GM18951 (cell line): Measurements from ENCODE around the gene TESK2.
"Not testable (repeated sequence)": the region's sequence is repeated elsewhere in the genome, so short reads cannot be mapped to it uniquely, and the experiment has no call there.

Experiments
- POLR2A ChIP-seq: IDR thresholded peaks from 4 replicates; pipeline ENCODE4 v1.6.1; 2011; ENCODE audit warnings: mild to moderate bottlenecking; ENCODE audit not compliant: insufficient read length, insufficient read depth; ENCODE audit errors: extremely low read depth
- in situ Hi-C: fragments of 300-500 bp; cut with MboI; formaldehyde crosslinking; loops from one replicate; pipeline ENCODE4 v1.12.0; 2022; ENCODE audit warnings: low sequenced_read_pairs, mixed read lengths, inconsistent platforms; ENCODE audit not compliant: unreplicated experiment

The TESK2 gene

GRCh38 chr1:45470306-45470798 is 20.6 kb downstream of the TESK2 start:
- in situ Hi-C loops = no loop called here
- no peak for TF ChIP-seq POLR2A

- in situ Hi-C loops = not testable (repeated sequence)
These were observed 23.6 kb downstream of the TESK2 start for GRCh38 chr1:45467353-45467752.

- in situ Hi-C loops = no loop called here
- no peak for TF ChIP-seq POLR2A
These were observed 25.7 kb downstream of the TESK2 start for GRCh38 chr1:45465277-45465676.

GRCh38 chr1:45458894-45459293 is 32.1 kb downstream of the TESK2 start:
- in situ Hi-C loops = no loop called here
- TF ChIP-seq POLR2A = no peak

GRCh38 chr1:45456531-45456930 is 34.4 kb downstream of the TESK2 start:
- in situ Hi-C loops = no loop called here
- no peak for TF ChIP-seq POLR2A

- in situ Hi-C loops = no loop called here
- no peak for TF ChIP-seq POLR2A
These were observed 35.8 kb downstream of the TESK2 start for GRCh38 chr1:45455162-45455561.

GRCh38 chr1:45454464-45454863 is 36.5 kb downstream of the TESK2 start:
- TF ChIP-seq POLR2A = no peak
- in situ Hi-C loops = no loop called here

- TF ChIP-seq POLR2A = no peak
- in situ Hi-C loops = no loop called here
These were observed 38.5 kb downstream of the TESK2 start for GRCh38 chr1:45452503-45452902.

GRCh38 chr1:45448357-45448756 is 42.6 kb downstream of the TESK2 start:
- in situ Hi-C loops = no loop called here
- TF ChIP-seq POLR2A = no peak

GRCh38 chr1:45446950-45447672 is 43.9 kb downstream of the TESK2 start:
- in situ Hi-C loops = no loop called here
- no peak for TF ChIP-seq POLR2A

- in situ Hi-C loops = no loop called here
- TF ChIP-seq POLR2A = no peak
These were observed 44.4 kb downstream of the TESK2 start for GRCh38 chr1:45446530-45446929.

- in situ Hi-C loops = no loop called here
- TF ChIP-seq POLR2A = no peak
These were observed 46.3 kb downstream of the TESK2 start for GRCh38 chr1:45444609-45445131.

- TF ChIP-seq POLR2A = no peak
- in situ Hi-C loops = no loop called here
These were observed 47.1 kb downstream of the TESK2 start for GRCh38 chr1:45443580-45444446.
